OCI-LY3 (cell line): ENCODE results near the gene CUL7.
A peak's percentile ranks its signal among the peaks of the same experiment; 100 is the strongest.

Experiments
- H2AFZ ChIP-seq: fragments of 200-600, 300-600 bp; shearing (Covaris generic); 2 replicates; pipeline ENCODE4 v1.6.0; 2014; ENCODE audit warnings: antibody characterized with exemption, low read depth, low read length
- H3K27ac ChIP-seq: fragments of 200-600, 300-600 bp; sonication (generic); 2 replicates; pipeline ENCODE4 v1.5.1; 2014; ENCODE audit warnings: mild to moderate bottlenecking, low read length, moderate library complexity, mixed read lengths
- H3K27me3 ChIP-seq: fragments of 200-600, 300-600 bp; sonication (generic); 2 replicates; pipeline ENCODE4 v1.6.1; 2014; ENCODE audit warnings: low read depth, low read length, mixed read lengths
- H3K36me3 ChIP-seq: fragments of 200-600, 300-600 bp; sonication (generic); replicated peaks from 2 replicates; pipeline ENCODE3; 2014; ENCODE audit warnings: low read depth, low read length, mixed read lengths
- H3K4me1 ChIP-seq: fragments of 300-600, 200-600 bp; sonication (generic); 2 replicates; pipeline ENCODE4 v1.6.1; 2014; ENCODE audit warnings: low read length, mixed read lengths
- H3K4me2 ChIP-seq: fragments of 200-600, 300-600 bp; sonication (generic); 2 replicates; pipeline ENCODE4 v1.6.1; 2014; ENCODE audit warnings: low read length, mixed read lengths
- H3K4me3 ChIP-seq: fragments of 300-600, 200-600 bp; sonication (generic); 2 replicates; pipeline ENCODE4 v1.5.1; 2014; ENCODE audit warnings: antibody characterized with exemption, mild to moderate bottlenecking, low read length, moderate library complexity
- H3K79me2 ChIP-seq: fragments of 300-600, 200-600 bp; shearing (Covaris generic); 2 replicates; pipeline ENCODE4 v1.6.1; 2014; ENCODE audit warnings: mild to moderate bottlenecking, low read length, mixed read lengths
- H3K9ac ChIP-seq: fragments of 300-600, 200-600 bp; shearing (Covaris generic); 2 replicates; pipeline ENCODE4 v1.6.0; 2014; ENCODE audit warnings: mild to moderate bottlenecking, low read length, moderate library complexity
- H3K9me3 ChIP-seq: fragments of 200-600, 300-600 bp; shearing (Covaris generic); 2 replicates; pipeline ENCODE4 v1.6.1; 2014; ENCODE audit warnings: low read length, mixed read lengths; ENCODE audit not compliant: insufficient read depth
- H4K20me1 ChIP-seq: fragments of 200-600, 300-600 bp; sonication (generic); 2 replicates; pipeline ENCODE4 v1.6.1; 2016; ENCODE audit warnings: low read length, mixed read lengths; ENCODE audit not compliant: insufficient read depth
- CTCF ChIP-seq: fragments of 200-600, 300-600 bp; sonication (generic); IDR thresholded peaks from 2 replicates; pipeline ENCODE4 v1.5.1; 2014; ENCODE audit warnings: antibody characterized with exemption, low read length, low read depth
- EZH2phosphoT487 ChIP-seq: fragments of 200-600 bp; shearing (Covaris generic); IDR thresholded peaks from 2 replicates; pipeline ENCODE4 v1.6.1; 2018; ENCODE audit warnings: antibody characterized with exemption, mixed run types, low read depth

CUL7 gene

GRCh38 chr6:43076464-43077332, 23.0 kb upstream of the CUL7 start:
- Histone ChIP-seq H2AFZ (peak overlapping the region; percentile 58; the same call in 1 of the 2 replicates), H3K9ac (peak overlapping the region; percentile 66; the same call in 1 of the 2 replicates), H3K36me3 (no peaks in the 10 kb centered on the region), H3K27ac (no peak overlapping the region), H3K4me1 (no peaks in the 10 kb centered on the region), H3K4me3 (peak overlapping the region; percentile 89), H3K27me3 (peaks cover 25% of the 10 kb centered on the region), H3K4me2 (peak overlapping the region; percentile 92), H4K20me1 (no peaks in the 10 kb centered on the region), H3K79me2 (no peaks in the 10 kb centered on the region), H3K9me3 (no peaks in the 10 kb centered on the region)
- TF ChIP-seq EZH2phosphoT487 (no peak), CTCF (no peak)

- peak within 1 kb of the TSS; percentile 58; the same call in 1 of the 2 replicates for H2AFZ ChIP-seq
- H3K4me1 ChIP-seq: no peaks in the 10 kb centered on the region
- H3K27me3 ChIP-seq: peaks cover 21% of the 10 kb centered on the region
- H3K79me2 ChIP-seq: no peaks in the 10 kb centered on the region
- no peaks in the 10 kb centered on the region for H4K20me1 ChIP-seq
- H3K4me2 ChIP-seq: peak within 1 kb of the TSS; percentile 92
- peak within 1 kb of the TSS; percentile 89 for H3K4me3 ChIP-seq
- TF ChIP-seq CTCF: no peak
- TF ChIP-seq EZH2phosphoT487: no peak
- no peaks in the 10 kb centered on the region for H3K36me3 ChIP-seq
- no peak within 1 kb of the TSS for H3K27ac ChIP-seq
- H3K9me3 ChIP-seq: no peaks in the 10 kb centered on the region
- H3K9ac ChIP-seq: peak within 1 kb of the TSS; percentile 66; the same call in 1 of the 2 replicates
Observed at GRCh38 chr6:43075670-43076463, 22.2 kb upstream of the CUL7 start, which contains the start of gene PTK7. Gene PTK7 (plus strand): TSS chr6:43076314. CDS start chr6:43076489, 175 bp downstream.

- TF ChIP-seq CTCF: no peak
- TF ChIP-seq EZH2phosphoT487: no peak
- Histone ChIP-seq H4K20me1 (no peaks in the 10 kb centered on the region), H3K9ac (no peak overlapping the region), H3K27ac (no peak overlapping the region), H3K4me3 (no peak overlapping the region), H3K79me2 (no peaks in the 10 kb centered on the region), H3K36me3 (no peaks in the 10 kb centered on the region), H3K27me3 (peaks cover 20% of the 10 kb centered on the region), H3K4me1 (no peaks in the 10 kb centered on the region), H3K9me3 (no peaks in the 10 kb centered on the region), H3K4me2 (no peak overlapping the region), H2AFZ (no peak overlapping the region)
Observed at GRCh38 chr6:43074847-43075669, 21.4 kb upstream of the CUL7 start.
